ENCODE data around the gene DNAH1.

Gene DNAH1

GRCh38 chr3:52393959-52394670 is 78.0 kb downstream of the DNAH1 start:
- DNase-seq, result no peak

DNA sequence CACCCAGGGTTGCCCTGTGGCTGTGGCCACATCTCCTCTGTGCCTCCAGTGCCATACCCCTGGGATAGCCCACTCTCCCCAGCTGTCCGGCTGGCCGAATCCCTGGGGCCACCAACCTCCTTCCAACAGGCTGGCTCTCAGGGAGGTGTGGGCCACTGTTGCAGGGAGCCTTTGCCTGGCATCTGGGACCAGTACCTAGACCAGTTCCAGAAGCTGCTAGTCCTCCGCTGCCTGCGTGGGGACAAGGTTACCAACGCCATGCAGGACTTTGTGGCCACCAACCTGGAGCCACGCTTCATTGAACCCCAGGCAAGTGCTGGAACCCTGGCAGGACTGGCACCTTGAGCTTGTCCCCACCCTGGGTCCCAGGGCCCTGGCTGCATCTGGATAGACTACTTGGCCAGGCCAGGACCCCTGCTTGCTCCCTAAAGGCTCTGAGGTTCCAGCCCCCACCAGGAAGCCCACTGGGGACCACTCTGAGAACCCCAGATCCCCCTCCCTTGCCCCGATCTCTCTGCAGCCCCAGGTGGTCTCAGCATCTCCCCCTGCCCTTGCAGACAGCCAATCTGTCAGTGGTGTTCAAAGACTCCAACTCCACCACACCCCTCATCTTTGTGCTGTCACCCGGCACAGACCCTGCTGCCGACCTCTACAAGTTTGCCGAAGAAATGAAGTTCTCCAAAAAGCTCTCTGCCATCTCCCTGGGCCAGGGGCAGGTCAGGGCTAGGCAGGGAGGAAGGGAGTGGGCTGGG is 78.8 kb downstream of the DNAH1 start:
- no peak for DNase-seq

GRCh38 chr3:52395503-52395865 is 79.4 kb downstream of the DNAH1 start:
- DNase-seq, result no peak

GRCh38 chr3:52396011-52396906 is 80.1 kb downstream of the DNAH1 start:
- no peak for DNase-seq

GRCh38 chr3:52396907-52397591 is 80.9 kb downstream of the DNAH1 start:
- no peak for DNase-seq

- DNase-seq, result no peak
Observed at GRCh38 chr3:52397676-52398399, 81.7 kb downstream of the DNAH1 start.

GRCh38 chr3:52398670-52399081 is 82.6 kb downstream of the DNAH1 start:
- no peak for DNase-seq

GRCh38 chr3:52399131-52399530 is 83.0 kb downstream of the DNAH1 start:
- no peak for DNase-seq

- no peak for DNase-seq
Observed at GRCh38 chr3:52399593-52399992, 83.5 kb downstream of the DNAH1 start.

DNA sequence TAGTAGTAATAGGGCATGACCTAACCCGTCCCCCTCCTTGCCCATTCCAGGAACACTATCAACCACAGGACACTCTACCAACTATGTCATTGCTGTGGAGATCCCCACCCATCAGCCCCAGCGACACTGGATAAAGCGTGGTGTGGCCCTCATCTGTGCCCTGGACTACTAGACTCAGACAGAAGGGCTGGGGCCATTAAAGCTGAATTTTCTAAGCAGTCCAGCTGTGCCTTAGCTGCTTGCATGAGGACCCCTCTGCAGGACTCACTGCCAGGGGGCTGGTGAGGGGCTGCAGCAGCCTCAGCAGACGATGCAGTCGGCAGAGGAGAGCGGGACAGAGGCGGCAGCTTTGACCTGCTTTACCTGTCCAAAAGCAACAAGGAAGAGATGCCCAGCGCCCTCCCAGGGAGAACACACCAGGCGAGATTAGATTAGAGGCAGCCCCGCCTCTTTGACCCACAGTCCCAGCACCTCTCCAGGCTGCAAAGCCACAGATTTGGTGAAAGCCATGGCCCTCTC is 84.2 kb downstream of the DNAH1 start:
- no peak for DNase-seq

- no peak for DNase-seq
Observed at GRCh38 chr3:52401021-52401420, 84.9 kb downstream of the DNAH1 start.

DNA sequence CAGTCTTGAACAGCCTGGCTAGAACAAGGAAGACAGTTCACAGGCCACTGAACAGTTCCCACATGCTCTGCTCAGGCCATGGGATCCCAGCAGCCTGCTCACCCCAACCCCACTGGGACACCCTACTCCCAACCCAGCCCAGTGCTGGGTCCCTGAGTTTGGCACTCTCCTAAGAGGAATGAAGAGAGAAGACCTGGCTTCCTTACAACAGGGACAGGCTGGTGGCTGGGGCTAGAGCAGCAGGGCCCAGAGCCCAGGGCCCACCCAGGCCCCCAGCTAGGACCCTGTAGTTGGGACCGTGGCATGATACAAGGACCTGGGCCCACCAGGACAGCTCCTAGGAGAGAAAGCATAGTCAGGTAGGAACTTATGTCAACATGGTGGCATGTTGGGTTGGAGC is 85.4 kb downstream of the DNAH1 start:
- DNase-seq, result no peak

- DNase-seq, result no peak
Observed at GRCh38 chr3:52402101-52402521, 86.0 kb downstream of the DNAH1 start.

DNA sequence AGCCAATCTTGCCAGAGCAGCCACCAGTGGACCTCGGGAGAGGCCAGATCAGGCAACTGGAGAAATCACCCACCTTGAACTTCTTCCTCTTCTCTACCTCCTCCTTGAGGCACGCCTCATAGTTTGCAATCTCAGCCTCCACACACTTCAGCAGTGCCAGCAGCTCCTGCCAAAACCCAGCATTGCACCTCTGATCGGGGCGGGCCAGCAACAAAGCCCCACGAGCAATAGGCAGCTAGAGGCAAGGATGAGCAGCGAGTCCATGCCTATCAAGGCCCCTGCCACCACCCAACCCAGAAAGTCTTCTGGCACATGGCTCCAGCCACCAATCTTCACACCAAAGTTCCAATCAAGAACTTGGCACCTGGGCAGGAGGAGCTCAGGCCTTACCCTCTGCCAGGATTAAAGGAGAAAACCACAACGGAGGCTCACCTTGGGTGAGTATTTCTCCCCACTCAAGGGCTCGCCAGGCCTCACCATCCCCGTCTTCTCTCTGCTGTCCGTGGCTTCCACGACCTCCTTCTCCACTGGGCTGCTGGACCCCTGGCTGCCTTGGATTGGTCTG is 86.7 kb downstream of the DNAH1 start:
- no peak for DNase-seq

- no peak for DNase-seq
Observed at GRCh38 chr3:52403271-52403841, 87.2 kb downstream of the DNAH1 start.

DNA sequence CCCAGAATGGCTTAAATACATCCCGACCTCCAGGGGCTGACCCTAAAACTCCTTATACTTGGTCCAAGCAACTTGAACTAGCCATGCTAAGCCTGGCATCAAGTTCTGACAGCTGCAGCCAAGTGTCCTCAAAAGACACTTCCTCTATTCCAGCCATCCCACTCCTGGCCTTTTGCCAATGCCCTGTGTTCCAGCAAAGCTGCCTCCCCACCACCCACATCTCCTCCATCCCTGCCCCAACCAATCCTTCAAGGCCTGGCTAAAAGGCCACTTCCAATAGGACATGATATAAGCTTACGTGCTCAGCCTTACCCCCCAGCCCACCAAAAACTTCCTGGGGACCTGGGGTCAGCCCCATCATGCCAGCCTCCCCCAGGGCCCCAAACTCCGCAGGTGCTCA is 87.8 kb downstream of the DNAH1 start:
- DNase-seq, result no peak

DNA sequence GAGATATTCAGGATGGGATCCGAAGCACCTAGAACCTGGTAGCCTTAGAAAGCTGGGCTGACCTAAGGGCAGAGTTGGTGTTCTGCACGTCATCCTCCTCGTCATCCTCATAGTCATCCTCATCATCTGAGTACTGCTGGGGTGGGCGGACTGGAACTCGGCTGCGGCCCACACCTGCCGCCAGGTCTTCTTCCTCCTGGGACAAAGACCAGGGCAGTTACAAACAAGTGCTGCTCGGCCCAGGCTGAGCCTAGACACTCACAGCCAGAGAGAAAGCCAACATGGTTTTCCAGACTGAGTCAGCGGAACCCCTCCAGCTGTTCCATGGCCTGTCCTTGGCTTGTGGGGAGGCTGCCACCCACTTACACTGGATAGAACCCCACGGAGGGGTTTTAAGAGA is 88.3 kb downstream of the DNAH1 start:
- no peak for DNase-seq

DNA sequence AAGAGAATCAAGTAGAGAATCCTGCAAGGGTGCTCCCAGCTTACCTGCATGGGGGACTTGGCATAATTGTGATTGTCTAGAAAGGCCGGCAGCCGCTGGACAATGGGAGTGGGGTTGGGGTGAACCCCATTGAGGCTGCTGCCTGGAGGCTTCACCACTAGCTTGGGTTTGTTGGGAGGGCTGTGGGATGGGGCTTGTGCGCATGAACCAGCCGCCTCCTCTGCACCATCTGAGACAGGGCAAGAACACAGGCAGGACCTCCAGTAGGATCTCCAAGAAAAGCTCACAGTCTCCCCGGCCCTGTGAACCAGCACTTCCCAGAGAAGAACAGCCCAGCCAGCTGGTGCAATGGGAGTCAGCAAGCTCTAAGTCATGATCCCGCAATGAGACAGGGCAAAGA is 88.9 kb downstream of the DNAH1 start:
- DNase-seq, result no peak

- DNase-seq, result no peak
Observed at GRCh38 chr3:52405601-52406110, 89.5 kb downstream of the DNAH1 start.

- DNase-seq, result no peak
Observed at GRCh38 chr3:52406231-52406661, 90.1 kb downstream of the DNAH1 start.

All from SHP77 treated with DMSO at 0.1 percent for 48 hours (cell line).